HG03442 (cell line): ENCODE data around the gene GTF3A.

Experiments used
- ATAC-seq: cut with Tn5 transposase; IDR thresholded peaks from one replicate; pipeline ENCODE4 v1.9.1; 2021; ENCODE audit warnings: mild to moderate bottlenecking, moderate library complexity; ENCODE audit not compliant: unreplicated experiment

GTF3A gene

GRCh38 chr13:27446986-27447583, 22.7 kb downstream of the GTF3A start:
- no peak for ATAC-seq

- ATAC-seq: no peak
Observed at GRCh38 chr13:27448308-27448707, 23.9 kb downstream of the GTF3A start.

GRCh38 chr13:27449081-27449603, 24.7 kb downstream of the GTF3A start:
- no peak for ATAC-seq

- peak; percentile 86 for ATAC-seq
Observed at GRCh38 chr13:27449936-27450828, 25.8 kb downstream of the GTF3A start, which contains the start of gene MTIF3. MTIF3 (minus strand) TSS chr13:27450564; CDS start chr13:27440448, 10,116 bp downstream.

- no peak for ATAC-seq
Observed at GRCh38 chr13:27450921-27451471, 26.6 kb downstream of the GTF3A start.

GRCh38 chr13:27455331-27455855, 31.0 kb downstream of the GTF3A start:
- no peak for ATAC-seq

GRCh38 chr13:27461940-27462584, 37.6 kb downstream of the GTF3A start:
- no peak for ATAC-seq

GRCh38 chr13:27463500-27463899, 39.1 kb downstream of the GTF3A start:
- ATAC-seq: no peak

- no peak for ATAC-seq
Observed at GRCh38 chr13:27465611-27466010, 41.2 kb downstream of the GTF3A start.

GRCh38 chr13:27466513-27466912, 42.1 kb downstream of the GTF3A start:
- no peak for ATAC-seq

GRCh38 chr13:27470075-27470820, 45.8 kb downstream of the GTF3A start:
- no peak for ATAC-seq

GRCh38 chr13:27472441-27472840, 48.0 kb downstream of the GTF3A start:
- ATAC-seq: no peak

GRCh38 chr13:27472941-27473340, 48.5 kb downstream of the GTF3A start:
- ATAC-seq: no peak

GRCh38 chr13:27474751-27475268, 50.4 kb downstream of the GTF3A start:
- no peak for ATAC-seq

- ATAC-seq: no peak
Observed at GRCh38 chr13:27476943-27477703, 52.7 kb downstream of the GTF3A start.

GRCh38 chr13:27481766-27482165, 57.3 kb downstream of the GTF3A start:
- ATAC-seq: no peak

- ATAC-seq: peak; percentile 93
Observed at GRCh38 chr13:27482983-27483382, 58.6 kb downstream of the GTF3A start.

- ATAC-seq: no peak
Observed at GRCh38 chr13:27483421-27483820, 59.0 kb downstream of the GTF3A start.
